Osteoblast (primary cell): ENCODE measurements around the gene C11orf52. TPM values are rescaled to one million over a fixed set of nuclear protein-coding genes. Genes with fewer than 3 reads are reported as not detected.

Source experiments
- DNase-seq: peaks from one replicate; pipeline ENCODE4 v3.0.0; 2011; ENCODE audit warnings: low spot score, mixed read lengths; ENCODE audit not compliant: insufficient read length; ENCODE audit errors: missing footprints
- H2AFZ ChIP-seq: 2 replicates; pipeline ENCODE4 v1.6.0; 2011; ENCODE audit warnings: mild to moderate bottlenecking, low read length
- H3K27ac ChIP-seq: 2 replicates; pipeline ENCODE4 v1.5.1; 2011; ENCODE audit warnings: mild to moderate bottlenecking, low read depth, low read length, moderate library complexity
- H3K27me3 ChIP-seq: 2 replicates; pipeline ENCODE4 v1.6.0; 2012; ENCODE audit warnings: mild to moderate bottlenecking, control low read depth, inconsistent platforms, low read length, moderate library complexity; ENCODE audit not compliant: insufficient read depth
- H3K36me3 ChIP-seq: 2 replicates; pipeline ENCODE4 v1.5.1; 2011; ENCODE audit warnings: mild to moderate bottlenecking, low read length, control low read depth, moderate library complexity; ENCODE audit not compliant: insufficient read depth
- H3K4me1 ChIP-seq: 2 replicates; pipeline ENCODE4 v1.5.1; 2011; ENCODE audit warnings: mild to moderate bottlenecking, low read length, control low read depth, moderate library complexity; ENCODE audit not compliant: insufficient read depth
- H3K4me2 ChIP-seq: 2 replicates; pipeline ENCODE4 v1.6.0; 2011; ENCODE audit warnings: mild to moderate bottlenecking, low read length; ENCODE audit not compliant: insufficient read depth
- H3K4me3 ChIP-seq: fragments of 200-600 bp; sonication (generic); 3 replicates; pipeline ENCODE4 v1.5.1; 2012; ENCODE audit warnings: mild to moderate bottlenecking, low read length, inconsistent platforms; ENCODE audit not compliant: insufficient read depth
- H3K79me2 ChIP-seq: 2 replicates; pipeline ENCODE4 v1.6.0; 2012; ENCODE audit warnings: mild to moderate bottlenecking, low read length, control low read depth, inconsistent platforms; ENCODE audit not compliant: insufficient read depth
- H3K9me3 ChIP-seq: 2 replicates; pipeline ENCODE4 v1.5.1; 2011; ENCODE audit warnings: low read depth, low read length, control low read depth
- H4K20me1 ChIP-seq: 2 replicates; pipeline ENCODE4 v1.6.0; 2012; ENCODE audit warnings: mild to moderate bottlenecking, low read length, control low read depth; ENCODE audit not compliant: insufficient read depth
- CTCF ChIP-seq: IDR thresholded peaks from 2 replicates; pipeline ENCODE4 v1.5.1; 2011; ENCODE audit warnings: mild to moderate bottlenecking, low read depth, low read length, moderate library complexity; ENCODE audit errors: extremely low read depth
- total RNA-seq: library from RNA; depleted of rRNA; stranded (reverse); fragments of >200 nt; gene quantifications from 2 replicates; pipeline ENCODE4 v1.2.3, GENCODE V29; 2012

The C11orf52 gene
- total RNA-seq, 1 donor: 1.4 TPM

GRCh38 chr11:111870886-111871692 is 47.6 kb upstream of the C11orf52 start, which contains the start of gene ALG9:
Gene ALG9 (minus strand): TSS chr11:111871581. CDS start chr11:111871482, 99 bp downstream.
- Histone ChIP-seq H3K27me3 (no peaks in the 10 kb centered on the region), H3K79me2 (peaks cover 9% of the 10 kb centered on the region), H2AFZ (peak within 1 kb of the TSS; percentile 94), H3K27ac (peak within 1 kb of the TSS; percentile 40), H3K4me2 (peak within 1 kb of the TSS; percentile 88), H4K20me1 (no peaks in the 10 kb centered on the region), H3K4me3 (peak within 1 kb of the TSS; percentile 88), H3K9me3 (no peaks in the 10 kb centered on the region), H3K4me1 (peaks cover 11% of the 10 kb centered on the region), H3K36me3 (peaks cover 19% of the 10 kb centered on the region)
- TF ChIP-seq CTCF: peak; percentile 48
- peak; percentile 92 for DNase-seq

GRCh38 chr11:111871693-111872161 is 47.0 kb upstream of the C11orf52 start:
- no peaks in the 10 kb centered on the region for H3K27me3 ChIP-seq
- H3K9me3 ChIP-seq: no peaks in the 10 kb centered on the region
- H4K20me1 ChIP-seq: no peaks in the 10 kb centered on the region
- peaks cover 9% of the 10 kb centered on the region for H3K79me2 ChIP-seq
- H3K4me2 ChIP-seq: peak overlapping the region; percentile 88
- H3K36me3 ChIP-seq: peaks cover 15% of the 10 kb centered on the region
- peak overlapping the region; percentile 40 for H3K27ac ChIP-seq
- TF ChIP-seq CTCF: no peak
- H3K4me3 ChIP-seq: peak overlapping the region; percentile 88
- peaks cover 11% of the 10 kb centered on the region for H3K4me1 ChIP-seq
- no peak for DNase-seq
- peak overlapping the region; percentile 94 for H2AFZ ChIP-seq

- Histone ChIP-seq H4K20me1 (no peaks in the 10 kb centered on the region), H3K4me3 (peak overlapping the region; percentile 88), H3K36me3 (no peaks in the 10 kb centered on the region), H3K4me1 (peaks cover 14% of the 10 kb centered on the region), H2AFZ (peak overlapping the region; percentile 97), H3K79me2 (no peaks in the 10 kb centered on the region), H3K27me3 (no peaks in the 10 kb centered on the region), H3K9me3 (no peaks in the 10 kb centered on the region), H3K27ac (peak overlapping the region; percentile 99), H3K4me2 (peak overlapping the region; percentile 97)
- DNase-seq: no peak
- no peak for TF ChIP-seq CTCF
Measured at GRCh38 chr11:111878385-111878848, 40.3 kb upstream of the C11orf52 start.

GRCh38 chr11:111878849-111879636 is 39.7 kb upstream of the C11orf52 start, which contains the start of the genes CFAP68 and FDXACB1:
Gene CFAP68 (plus strand): TSS chr11:111879541. CDS start chr11:111879561, 20 bp downstream.
Gene FDXACB1 (minus strand): TSS chr11:111879165. CDS start chr11:111879132, 33 bp downstream.
- H3K9me3 ChIP-seq: no peaks in the 10 kb centered on the region
- peaks cover 14% of the 10 kb centered on the region for H3K4me1 ChIP-seq
- H3K27me3 ChIP-seq: no peaks in the 10 kb centered on the region
- no peaks in the 10 kb centered on the region for H4K20me1 ChIP-seq
- peak within 1 kb of the TSS; percentile 88 for H3K4me3 ChIP-seq
- peak within 1 kb of the TSS; percentile 99 for H3K27ac ChIP-seq
- peak; percentile 96 for TF ChIP-seq CTCF
- no peaks in the 10 kb centered on the region for H3K36me3 ChIP-seq
- H3K79me2 ChIP-seq: no peaks in the 10 kb centered on the region
- peak within 1 kb of the TSS; percentile 97 for H2AFZ ChIP-seq
- peak; percentile 95 for DNase-seq
- H3K4me2 ChIP-seq: peak within 1 kb of the TSS; percentile 97
